ENCODE results near the gene SIRPA. TPM values are rescaled to one million over a fixed set of nuclear protein-coding genes. Genes with fewer than 3 reads are reported as not detected.

SIRPA gene
- total RNA-seq, 1 donor from 2014 or later = 28.0 TPM

- DNase-seq (ENCODE audit: low read depth in 2 of 2) = no peak
Measured at GRCh38 chr20:1947535-1947846, 52.3 kb downstream of the SIRPA start.

GRCh38 chr20:1949347-1950100, 54.3 kb downstream of the SIRPA start:
- DNase-seq (ENCODE audit: low read depth in 2 of 2) = peak in 1 of 2 donors; percentile 37

GRCh38 chr20:1950836-1951235, 55.6 kb downstream of the SIRPA start:
- DNase-seq (ENCODE audit: low read depth in 2 of 2) = no peak

GRCh38 chr20:1951436-1952115, 56.4 kb downstream of the SIRPA start:
- no peak for DNase-seq (ENCODE audit: low read depth in 2 of 2)

DNA sequence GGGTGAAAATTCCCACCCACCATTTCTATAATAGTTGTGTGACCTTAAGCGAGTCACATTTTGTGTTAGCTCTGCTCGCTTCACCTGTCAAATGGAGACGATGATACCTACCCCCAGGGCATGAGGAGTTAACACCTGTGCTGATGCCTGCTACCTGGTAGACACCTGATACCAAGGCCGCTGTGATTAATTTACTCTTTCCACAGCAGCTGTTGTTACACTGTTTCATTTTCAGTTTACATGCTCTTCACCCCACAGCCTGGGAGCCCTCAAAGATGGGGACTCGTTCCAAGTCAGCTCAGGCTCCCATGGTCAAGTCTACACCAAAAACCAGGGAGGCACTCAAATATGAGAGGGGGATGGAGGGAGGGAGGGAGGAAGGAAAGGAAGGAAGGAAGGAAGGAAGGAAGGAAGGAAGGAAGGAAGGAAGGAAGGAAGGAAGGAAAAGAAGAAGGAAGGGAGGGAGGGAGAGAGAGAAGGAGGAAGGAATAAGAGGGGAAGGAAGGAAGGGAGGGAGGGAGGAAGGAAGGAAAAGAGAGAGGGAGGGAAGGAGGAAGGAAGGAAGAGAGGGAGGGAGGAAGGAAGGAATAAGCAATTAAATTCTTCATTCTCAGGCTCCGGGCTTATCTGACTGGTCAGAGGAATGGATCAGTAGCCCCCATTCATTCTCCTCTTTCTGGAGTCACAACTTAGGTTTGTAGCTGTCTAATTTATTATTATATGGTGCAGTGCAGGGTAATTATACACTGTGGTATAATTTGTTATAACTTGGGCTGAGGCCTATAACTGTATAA, 57.7 kb downstream of the SIRPA start:
- no peak for DNase-seq (ENCODE audit: low read depth in 2 of 2)

GRCh38 chr20:1953621-1954020, 58.4 kb downstream of the SIRPA start:
- no peak for DNase-seq (ENCODE audit: low read depth in 2 of 2)

- DNase-seq (ENCODE audit: low read depth in 2 of 2) = no peak
Measured at GRCh38 chr20:1955217-1955616, 60.0 kb downstream of the SIRPA start.

DNA sequence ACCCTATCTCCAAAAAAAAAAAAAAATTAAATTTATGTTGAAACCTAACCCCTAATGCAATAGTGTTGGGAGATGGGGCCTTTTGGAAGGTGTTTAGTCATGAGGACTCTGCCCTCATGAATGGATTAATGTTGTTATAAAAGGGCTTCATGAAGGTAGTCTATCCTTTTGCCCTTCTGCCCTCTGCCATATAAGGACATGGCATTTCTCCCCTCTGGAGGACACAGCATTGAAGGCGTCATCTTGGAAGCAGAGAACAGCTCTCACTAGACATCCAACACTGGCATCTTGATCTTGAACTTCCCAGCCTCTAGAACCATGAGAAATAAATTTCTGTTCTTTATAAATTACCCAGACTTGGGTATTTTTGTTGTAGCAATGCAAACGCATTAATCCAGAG, 63.2 kb downstream of the SIRPA start:
- DNase-seq (ENCODE audit: low read depth in 2 of 2) = no peak

DNA sequence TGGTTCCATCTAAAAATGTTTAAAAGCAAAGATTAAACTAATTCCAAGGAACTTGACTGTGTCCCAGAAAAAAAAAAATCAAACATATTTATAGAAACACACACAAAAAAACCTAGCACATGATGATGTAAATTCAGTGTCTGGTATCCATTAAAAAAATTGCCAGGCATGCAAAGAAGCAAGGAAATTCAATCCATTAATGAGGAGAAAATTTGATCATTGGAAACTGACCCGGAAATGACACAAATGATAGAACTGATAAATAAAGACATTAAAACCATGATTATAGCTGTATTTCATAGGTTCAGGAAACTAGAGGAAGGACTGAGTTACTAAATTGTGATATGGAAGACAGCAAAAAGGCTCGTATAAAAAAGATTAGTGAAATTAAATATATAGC, 63.9 kb downstream of the SIRPA start:
- no peak for DNase-seq (ENCODE audit: low read depth in 2 of 2)

DNA sequence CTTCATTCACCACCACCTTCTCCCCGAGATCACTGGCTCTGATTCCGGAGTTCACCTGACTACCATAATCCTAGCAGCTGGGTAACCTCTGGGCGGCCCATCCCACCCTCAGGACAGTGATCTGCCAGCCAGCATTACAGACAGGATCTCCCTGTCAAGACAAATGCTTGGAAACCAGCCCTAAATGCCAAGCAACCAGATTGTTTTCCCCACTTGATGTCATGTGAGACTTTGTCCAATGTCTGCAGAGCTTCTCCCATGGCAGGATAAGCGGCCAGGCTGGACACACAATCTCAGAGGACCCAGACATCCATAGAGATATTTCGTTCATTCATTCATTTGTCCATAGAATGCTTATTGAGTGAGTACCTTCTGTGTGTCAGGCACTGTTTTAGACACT, 66.2 kb downstream of the SIRPA start:
- no peak for DNase-seq (ENCODE audit: low read depth in 2 of 2)

DNA sequence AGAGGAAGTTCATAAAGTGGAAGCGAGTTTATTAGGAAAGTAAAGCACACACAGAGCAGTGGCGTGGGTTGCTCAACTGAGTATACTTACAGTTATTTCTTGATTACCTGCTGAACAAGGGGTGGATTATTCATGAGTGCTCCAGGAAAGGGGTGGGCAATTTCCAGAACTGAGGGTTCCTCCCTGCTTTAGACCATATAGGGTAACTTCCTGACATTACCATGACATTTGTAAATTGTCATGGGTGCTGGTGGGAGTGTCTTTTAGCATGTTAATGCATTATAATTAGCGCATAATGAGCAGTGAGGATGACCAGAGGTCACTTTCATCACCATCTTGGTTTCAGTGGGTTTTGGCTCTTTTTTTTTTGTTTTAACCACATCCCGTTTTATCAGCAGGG, 68.9 kb downstream of the SIRPA start:
- DNase-seq (ENCODE audit: low read depth in 2 of 2) = no peak

DNA sequence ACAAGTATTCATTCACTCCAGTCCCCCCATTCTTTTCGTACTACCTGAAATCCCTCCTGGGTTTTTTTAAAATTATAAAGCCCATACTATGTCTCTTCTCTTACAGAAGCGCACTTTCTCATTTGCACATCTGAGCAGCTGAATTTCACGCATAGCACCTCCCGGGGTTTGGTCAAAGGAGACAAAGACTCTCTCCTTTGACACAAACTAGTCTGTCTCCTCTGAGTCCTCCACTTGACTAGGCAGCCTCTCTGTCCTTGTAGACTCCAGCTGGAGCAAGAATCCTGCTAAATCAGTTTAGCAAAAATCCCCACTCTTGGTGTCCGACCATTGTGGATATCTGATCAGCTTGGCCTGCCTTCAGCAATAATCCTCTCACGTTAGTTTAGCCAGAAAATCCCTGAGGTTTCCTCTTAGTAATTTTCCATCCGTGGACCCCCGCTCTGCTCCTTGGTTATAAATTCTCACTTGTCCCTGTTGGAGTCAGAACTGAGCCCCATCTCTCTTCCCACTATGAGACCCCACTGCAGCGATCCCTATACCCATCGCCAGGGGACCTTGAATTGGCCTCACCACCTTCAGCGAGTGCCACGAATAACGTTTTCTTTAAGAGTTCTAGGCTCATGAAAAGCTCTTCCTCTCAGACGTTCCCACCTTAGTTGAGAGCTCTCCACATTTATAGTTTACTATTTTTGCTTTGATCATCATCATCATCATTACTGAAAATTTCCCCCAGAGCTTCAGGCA, 69.6 kb downstream of the SIRPA start:
- peak in 1 of 2 donors; percentile 9 for DNase-seq (ENCODE audit: low read depth in 2 of 2)

GRCh38 chr20:1965520-1966351, 70.5 kb downstream of the SIRPA start:
- peak; percentile 11 to 62 for DNase-seq (ENCODE audit: low read depth in 2 of 2)

- no peak for DNase-seq (ENCODE audit: low read depth in 2 of 2)
Measured at GRCh38 chr20:1968964-1969363, 73.8 kb downstream of the SIRPA start.

GRCh38 chr20:1971893-1972586, 76.8 kb downstream of the SIRPA start:
- DNase-seq (ENCODE audit: low read depth in 2 of 2) = no peak

- DNase-seq (ENCODE audit: low read depth in 2 of 2) = no peak
Measured at GRCh38 chr20:1973601-1974440, 78.6 kb downstream of the SIRPA start.

DNA sequence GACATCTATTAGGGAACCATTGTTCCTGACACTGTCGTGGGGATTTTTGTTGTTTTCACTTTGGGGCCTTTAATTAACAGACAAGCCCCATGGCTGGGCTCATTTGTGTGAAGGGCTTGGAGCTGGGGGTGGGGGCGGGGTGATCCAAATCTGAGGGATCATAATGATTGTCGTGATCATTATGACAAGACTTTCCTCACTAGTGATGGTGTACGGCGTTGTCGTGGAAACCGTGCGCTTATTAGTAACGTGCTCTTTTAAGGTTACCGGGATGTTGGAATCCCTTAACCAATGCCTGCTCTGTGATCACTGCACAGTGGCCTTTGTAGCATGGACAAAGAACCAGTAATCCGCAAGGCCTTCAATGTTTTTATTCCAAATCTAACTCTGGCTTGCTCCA, 80.1 kb downstream of the SIRPA start:
- DNase-seq (ENCODE audit: low read depth in 2 of 2) = no peak

DNA sequence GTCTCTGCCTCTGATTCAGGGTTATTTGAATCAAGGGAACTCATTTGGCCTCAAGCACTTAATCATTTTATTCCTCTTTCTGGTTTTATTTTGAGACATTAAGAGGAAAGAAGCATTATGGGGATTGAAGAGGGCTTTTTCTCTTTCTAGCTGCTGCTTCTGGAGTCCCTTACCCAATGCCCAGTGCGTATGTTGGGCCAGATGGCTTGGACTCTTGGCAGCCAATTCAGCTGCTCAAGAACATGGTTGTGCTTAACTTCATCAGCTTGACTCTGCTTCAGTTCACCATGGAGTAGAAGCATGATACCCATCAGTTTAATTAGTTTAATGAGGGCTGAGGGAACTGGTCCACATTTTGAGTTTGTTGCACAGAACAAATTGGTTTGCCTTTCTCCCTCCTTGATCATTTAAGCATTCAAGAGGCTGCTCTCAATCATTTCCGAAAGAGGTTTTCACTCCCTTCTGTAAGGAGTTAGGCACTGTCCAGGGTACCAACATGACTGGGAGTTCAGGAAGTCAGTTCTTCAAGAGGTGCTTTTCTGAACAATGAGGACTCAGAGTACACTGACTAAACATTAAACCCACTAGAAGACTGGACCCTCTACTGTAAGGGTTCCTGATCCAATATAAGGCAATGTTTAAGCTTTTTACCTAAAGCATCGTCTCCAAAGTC, 84.0 kb downstream of the SIRPA start:
- DNase-seq (ENCODE audit: low read depth in 2 of 2) = no peak

DNA sequence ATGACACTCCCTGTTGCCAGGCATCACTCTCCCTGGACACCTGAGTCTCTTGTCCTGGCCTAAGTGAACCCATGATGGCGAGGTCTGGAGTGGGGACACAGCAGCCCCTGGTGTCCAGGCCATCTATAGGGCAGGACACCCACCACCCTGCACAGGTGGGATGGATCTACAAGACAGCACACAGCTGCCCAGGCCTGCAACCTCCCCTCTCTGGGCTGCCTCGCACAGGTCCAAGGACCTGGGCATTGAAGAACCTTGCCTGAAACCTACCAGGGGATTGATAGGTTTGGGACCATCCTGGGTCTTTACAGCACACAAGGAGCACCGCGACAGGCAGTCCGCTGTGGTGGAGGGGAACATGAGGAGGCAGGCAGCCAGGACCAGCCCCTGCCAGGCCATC, 87.5 kb downstream of the SIRPA start:
- DNase-seq (ENCODE audit: low read depth in 2 of 2) = no peak
